Endometrium (tissue), 2 donors: Measurements from ENCODE around the gene SUMO4.

Experiments
- FAIRE-seq: peaks from 2 replicates; lab custom pipeline; 2012; peaks lifted over from hg19 to GRCh38; lab: Jason Lieb, UNC
- donor health status: control.
- donor health status: control.

The SUMO4 gene

DNA sequence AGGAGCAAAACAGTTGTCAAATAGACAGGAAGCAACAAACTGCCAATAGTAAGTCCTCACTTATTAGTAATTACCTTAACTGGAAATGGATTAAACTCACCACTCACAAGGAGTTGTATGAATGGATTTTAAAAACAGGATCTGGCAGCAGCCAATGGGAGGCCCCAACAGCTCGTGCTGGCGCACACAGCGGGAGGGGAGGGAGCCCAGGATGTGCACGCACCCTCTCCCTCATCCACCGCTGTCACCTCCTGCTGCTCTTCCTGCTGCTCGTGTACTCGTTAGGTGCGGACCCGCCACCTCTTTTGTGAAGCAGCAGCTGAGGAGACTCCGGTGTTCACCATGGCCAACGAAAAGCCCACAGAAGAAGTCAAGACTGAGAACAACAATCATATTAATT is at the start of gene SUMO4:
Gene SUMO4, plus strand, starts transcription at position 213 of the 400 bp plus-strand sequence. Its CDS starts 130 bp downstream, at position 343.
- FAIRE-seq: no peak

DNA sequence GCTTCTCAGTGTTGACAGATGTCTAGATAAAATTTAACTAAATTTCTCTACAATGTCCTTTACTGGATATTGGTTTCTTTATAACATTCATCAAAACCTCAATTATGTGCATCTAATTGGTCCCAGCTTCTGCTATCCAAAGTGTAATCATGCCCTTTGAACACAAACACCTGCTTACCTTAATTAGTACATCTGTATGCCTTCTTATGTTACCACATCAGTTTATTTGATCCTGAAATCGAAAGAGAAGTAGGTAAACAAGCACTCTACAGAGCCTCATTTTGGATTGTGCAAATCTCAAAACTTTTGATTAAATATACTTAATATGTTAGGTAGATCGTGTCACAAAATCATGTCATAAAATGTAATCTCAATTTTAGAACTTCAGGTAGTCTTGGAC is 46.1 kb upstream of the SUMO4 start:
- no peak for FAIRE-seq

DNA sequence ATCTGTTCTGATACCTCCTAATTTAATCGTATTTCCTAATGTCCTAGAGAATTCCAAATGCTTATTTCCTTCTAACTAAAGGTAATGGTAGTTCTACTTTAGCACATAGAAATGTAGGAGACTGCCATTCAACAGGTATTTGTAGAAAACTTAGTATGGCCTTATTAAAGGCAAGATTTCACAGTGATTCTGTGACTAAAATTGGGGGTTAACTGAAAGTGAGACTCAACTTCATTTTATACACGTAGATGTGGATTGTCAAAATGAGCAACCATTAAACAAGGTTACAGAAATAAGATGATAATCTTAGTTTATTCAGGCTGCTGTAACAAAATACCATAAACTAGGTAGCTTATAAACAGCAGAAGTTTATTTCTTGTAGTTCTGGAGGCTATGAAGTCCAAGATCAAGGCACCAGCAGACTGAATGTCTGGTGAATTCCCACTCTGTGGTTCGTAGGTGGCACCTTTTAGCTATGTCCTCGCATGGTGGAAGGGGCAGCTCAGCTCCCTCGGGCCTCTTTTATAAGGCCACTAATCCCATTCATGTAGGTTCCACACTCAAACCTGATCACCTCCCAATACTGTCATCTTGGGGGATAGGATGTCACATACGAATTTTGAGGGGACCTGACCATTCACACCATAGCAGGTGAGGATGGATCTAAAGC is 43.8 kb upstream of the SUMO4 start:
- FAIRE-seq: no peak

GRCh38 chr6:149357726-149358538 is 42.1 kb upstream of the SUMO4 start:
- no peak for FAIRE-seq

DNA sequence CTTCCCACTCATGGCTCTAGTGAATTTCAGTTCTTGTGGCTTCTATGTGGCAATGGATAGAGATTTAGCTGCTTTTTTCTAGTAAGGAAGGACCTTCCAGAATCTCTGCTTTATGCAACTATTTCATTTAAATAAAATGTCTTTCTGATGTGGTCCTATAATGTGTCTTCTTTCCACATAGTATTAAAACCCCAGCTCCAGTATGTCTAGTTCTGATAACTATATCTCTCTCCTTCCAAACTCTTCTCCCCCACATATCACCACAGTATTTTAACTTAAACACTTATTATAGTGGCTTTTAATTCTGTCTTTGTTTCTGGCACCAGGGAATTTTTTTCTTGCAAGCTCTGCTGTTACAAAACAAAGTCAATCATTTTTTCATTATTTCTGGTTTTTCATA is 40.6 kb upstream of the SUMO4 start:
- no peak for FAIRE-seq

DNA sequence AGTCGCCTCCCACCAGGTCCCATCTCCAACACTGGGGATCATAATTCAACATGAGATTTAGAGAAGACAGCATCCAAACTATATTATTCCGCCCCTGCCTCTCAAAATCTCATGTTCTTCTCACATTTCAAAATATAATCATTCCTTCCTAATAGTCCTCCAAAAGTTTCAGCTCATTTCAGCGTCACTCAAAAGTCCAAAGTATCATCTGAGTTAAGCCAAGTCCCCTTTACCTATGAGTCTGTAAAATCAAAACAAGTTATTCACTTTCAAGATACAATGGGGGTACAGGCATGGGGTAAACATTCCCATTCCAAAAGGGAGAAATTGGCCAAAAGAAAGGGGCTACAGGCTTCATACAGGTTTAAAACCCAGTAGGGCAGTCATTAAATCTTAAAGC is 39.5 kb upstream of the SUMO4 start:
- FAIRE-seq: no peak

DNA sequence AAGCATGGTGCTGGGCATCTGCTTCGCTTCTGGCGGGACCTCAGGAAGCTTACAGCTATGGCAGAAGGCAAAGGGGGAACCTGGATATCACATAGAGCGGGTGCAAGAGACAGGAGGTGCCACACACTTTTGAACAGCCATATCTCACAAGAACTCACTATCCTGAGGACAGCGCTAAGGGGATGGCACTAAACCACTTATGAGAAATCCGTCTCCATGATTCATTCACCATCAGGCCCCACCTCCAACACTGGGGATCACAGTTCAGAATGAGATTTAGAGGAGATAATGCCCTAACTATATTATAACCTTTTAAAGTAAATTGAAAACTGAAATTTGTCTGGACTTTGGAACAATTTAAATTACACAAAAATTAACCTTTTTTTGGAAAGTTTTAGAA is 37.8 kb upstream of the SUMO4 start:
- no peak for FAIRE-seq

- FAIRE-seq: no peak
Measured at GRCh38 chr6:149363154-149363553, 36.9 kb upstream of the SUMO4 start.

DNA sequence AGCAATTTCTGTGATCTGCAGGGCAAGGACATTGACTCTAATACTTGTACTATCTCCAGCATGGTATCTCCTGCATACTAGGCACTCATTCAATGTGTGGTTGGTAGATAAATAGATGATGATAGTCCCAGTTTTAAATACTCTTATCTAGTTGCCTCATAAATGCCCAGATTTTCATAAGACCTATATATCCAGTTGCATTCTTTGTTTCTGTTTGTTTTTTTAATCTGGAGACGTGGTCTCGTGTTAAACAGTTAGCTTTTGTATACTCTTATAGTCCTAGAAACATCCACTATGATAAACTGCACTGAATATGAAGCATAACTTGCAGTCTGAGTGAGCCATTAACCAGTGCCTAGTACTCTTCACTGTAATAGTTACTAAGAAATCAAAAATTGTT is 35.5 kb upstream of the SUMO4 start:
- FAIRE-seq: no peak

DNA sequence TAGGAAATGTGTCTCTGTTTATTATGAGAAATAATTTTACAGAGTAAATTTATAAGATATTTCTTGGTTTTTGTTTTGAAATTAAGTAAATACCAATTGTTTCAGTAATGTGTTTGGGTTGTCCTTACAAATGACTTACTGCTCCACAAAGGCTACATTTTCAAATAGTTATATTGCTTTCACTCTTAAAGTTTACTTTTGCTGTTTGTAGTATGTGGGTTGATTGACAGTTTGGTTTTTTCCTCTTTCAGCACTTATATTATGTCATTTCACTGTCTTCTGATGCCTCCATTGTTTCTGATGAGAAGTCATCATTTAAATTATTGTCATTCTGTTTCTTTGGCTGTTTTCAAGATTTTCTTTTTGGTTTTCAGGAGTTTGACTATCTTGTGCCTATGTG is 34.9 kb upstream of the SUMO4 start:
- peak; percentile 18 for FAIRE-seq

GRCh38 chr6:149366267-149366921 is 33.7 kb upstream of the SUMO4 start:
- FAIRE-seq: no peak

GRCh38 chr6:149368065-149368464 is 32.0 kb upstream of the SUMO4 start:
- FAIRE-seq: no peak

GRCh38 chr6:149371154-149371553 is 28.9 kb upstream of the SUMO4 start:
- no peak for FAIRE-seq

DNA sequence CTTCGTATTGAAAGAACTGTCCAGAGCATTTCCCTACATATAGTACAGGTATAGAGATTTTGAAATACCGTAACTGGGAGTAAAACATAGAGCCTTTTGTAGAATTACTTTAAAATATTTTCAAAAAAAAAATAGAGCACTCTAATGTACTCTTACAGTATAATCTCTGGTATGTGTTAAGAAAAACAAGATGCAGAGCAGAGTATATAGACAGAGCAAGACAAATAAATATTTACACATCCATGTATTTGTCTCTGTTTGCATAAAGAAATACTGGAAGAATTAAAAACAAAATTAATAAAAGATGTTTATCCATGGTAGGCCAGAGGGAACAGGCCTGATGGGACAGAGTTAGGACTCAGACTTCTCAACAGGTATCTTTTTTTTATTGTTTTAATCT is 28.0 kb upstream of the SUMO4 start:
- FAIRE-seq: no peak

DNA sequence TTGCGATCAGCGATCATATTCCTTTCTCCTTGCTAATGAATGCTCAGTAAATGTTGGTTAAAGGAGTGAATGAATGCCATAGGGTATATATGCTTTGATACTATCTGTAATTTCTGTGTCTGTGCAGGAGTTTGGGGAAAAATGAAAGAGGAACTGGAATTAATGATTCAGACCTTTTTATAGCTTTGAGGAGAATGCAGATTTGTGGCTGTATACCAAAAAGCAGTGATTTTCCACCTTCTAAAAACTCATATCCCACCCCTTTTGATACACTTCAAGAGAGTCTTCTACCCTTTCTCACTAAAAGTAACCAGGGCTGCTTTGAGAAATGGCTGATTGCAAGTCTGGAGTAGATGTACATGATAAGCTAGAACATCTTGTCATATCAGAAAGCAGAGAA is 26.6 kb upstream of the SUMO4 start:
- FAIRE-seq: no peak

DNA sequence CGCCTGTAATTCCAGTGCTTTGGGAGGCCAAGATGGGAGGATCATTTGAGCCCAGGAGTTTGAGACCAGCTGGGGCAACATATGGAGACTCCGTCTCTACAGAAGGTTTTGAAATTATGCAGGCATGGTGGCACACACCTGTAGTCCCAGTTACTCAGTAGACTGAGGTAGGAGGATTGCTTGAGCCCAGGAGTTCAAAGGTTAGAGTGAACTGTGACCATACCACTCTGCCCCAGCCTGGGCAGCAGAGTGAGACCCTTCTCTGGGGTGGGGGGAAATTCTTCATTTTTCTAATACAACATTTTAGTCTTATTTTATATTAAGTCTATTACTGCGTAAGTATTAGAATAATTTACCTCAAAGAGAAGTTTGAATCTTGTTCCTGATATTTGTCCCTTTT is 20.1 kb upstream of the SUMO4 start:
- no peak for FAIRE-seq

GRCh38 chr6:149380523-149380922 is 19.5 kb upstream of the SUMO4 start:
- no peak for FAIRE-seq

DNA sequence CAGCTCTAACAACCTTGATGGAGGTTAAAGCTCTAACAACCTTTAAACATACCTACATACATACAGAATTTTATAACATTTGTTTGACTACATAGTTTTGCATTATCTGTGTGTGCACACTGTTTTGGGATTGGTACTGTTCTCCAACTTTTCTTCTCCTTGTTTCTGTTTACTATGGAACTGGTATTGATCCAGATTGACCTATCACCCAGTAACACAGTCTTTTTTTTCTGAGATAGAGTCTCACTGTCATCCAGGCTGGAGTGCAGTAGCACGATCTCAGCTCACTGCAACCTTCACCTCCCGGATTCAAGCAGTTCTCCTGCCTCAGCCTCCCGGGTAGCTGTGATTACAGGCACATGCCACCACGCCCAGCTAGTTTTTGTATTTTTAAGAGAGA is 16.7 kb upstream of the SUMO4 start:
- no peak for FAIRE-seq

GRCh38 chr6:149384464-149384863 is 15.6 kb upstream of the SUMO4 start:
- no peak for FAIRE-seq

DNA sequence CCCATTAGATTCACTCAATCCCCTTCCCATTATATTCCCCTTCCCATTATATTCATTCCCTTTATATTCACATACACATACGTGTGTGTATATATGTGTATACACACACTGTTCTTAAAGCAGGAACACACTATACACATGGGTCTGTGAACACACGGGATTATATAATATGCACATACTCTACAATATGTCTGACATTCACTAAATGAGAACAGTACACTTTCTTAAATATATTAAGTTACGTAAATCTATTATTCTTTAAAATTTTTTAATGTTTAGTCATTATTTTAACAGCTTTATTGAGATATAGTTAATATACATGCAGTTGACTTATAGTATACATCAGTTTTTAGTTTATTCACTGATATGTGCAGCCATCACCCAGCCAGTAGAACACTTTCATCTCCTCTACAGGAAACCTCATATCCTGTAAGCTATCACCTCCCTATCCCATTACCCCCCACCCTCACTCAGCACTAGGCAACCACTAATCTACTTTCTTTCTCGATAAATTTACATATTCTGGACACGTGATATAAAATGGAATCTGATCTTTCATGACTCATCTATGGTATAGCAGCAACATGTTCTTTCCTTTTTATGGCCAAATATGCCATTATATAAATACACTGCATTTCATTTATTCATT is 13.9 kb upstream of the SUMO4 start:
- FAIRE-seq: peak; percentile 15

GRCh38 chr6:149387779-149388512 is 12.1 kb upstream of the SUMO4 start:
- FAIRE-seq: no peak
